ENCODE measurements around the gene RHOD.

The RHOD gene, protein sequence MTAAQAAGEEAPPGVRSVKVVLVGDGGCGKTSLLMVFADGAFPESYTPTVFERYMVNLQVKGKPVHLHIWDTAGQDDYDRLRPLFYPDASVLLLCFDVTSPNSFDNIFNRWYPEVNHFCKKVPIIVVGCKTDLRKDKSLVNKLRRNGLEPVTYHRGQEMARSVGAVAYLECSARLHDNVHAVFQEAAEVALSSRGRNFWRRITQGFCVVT

DNA sequence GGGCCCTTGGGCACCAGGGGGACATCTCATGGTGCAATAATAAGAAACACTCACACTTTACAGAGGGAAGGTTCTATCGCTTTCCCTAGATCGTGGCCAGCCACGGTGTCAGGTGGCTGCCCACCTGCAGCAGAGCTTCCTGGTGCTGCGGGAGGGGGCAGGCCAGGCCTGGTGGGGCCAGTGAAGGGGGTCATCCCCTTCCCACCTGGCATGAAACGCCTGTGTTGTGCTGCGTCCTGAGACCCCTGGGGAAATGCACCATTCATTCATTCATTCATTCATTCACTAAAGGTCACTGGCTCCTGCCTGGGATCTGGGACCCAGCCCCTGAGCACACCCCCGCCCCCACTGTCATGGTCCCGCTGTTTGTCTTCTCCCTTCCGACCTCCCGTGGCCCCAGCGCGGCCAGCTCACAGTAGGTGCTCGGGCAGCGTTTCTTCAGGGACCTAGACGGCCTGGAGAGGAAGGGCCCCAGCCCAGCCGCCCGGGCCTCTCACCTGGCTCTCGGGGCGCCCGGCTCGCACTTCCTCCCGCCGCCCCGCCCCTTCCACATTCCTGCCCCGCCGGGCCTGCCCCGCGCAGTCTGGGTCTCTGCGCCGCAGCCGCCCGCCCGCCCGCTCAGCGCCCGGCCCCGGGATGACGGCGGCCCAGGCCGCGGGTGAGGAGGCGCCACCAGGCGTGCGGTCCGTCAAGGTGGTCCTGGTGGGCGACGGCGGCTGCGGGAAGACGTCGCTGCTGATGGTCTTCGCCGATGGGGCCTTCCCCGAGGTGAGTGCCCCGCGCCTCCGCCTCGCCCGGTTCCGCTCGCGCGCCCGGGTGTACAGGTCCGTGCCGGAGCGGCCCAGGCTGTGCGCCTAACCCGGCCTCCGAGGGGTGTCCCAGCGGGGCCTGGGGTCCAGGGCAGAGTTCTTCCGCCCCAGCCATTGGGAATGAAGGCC lies at the start of gene RHOD:
TSS of gene RHOD (plus strand) at position 581 of the 938 bp plus-strand sequence. CDS start at position 637, 56 bp downstream.
- DNase-seq (ENCODE audit: low spot score) = peak; percentile 29

DNA sequence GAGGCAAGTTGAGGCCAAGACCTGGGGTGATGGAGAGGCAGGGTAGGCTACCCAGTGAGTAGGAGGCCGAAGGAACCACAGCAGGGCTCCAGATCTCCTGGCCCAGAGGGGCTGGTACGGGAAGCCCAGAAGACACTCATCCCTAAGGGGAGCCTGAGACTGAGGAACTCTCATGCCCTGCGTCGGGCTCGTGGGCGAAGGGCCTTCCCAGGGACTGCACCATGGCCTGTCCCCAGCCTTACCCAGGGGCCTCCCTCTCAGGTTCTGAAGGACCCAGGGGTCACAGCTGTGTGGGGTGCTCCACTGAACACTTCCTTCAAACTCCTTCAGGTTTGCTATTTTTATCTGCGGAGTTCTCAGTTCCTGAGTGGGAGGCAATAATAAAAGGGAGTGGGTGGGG lies 49.5 kb upstream of the RHOD start:
- DNase-seq (ENCODE audit: low spot score) = no peak

DNA sequence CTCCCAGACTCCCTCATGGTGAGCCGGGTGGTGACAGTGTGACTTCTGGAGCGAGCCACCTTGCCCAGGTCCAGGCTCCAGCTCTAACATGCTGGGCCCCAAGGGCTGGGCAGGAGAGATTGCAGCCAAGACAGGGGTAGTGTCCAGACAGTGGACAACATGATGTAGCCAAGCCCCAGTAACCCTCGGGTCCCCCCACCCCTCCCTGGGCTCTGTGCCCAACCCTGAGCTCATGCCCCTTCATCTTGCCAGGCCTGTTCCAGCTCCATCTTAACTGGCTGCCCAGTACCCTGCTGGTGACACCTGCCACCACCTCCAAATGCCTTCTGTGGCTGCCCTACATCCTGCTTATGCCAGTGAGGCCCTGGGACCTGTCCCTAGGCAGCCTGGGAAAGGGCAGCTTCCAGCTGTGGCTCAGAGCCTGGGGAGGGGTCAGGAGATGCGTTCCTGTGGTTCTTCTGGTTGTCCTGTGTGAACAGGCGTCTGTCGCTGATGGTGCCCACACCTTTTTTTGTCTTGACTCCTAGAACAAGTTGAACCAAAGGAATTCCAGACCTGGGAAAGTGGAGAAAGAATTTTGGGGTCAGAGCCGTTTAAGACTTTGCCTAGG lies 46.2 kb upstream of the RHOD start:
- DNase-seq (ENCODE audit: low spot score) = no peak

DNA sequence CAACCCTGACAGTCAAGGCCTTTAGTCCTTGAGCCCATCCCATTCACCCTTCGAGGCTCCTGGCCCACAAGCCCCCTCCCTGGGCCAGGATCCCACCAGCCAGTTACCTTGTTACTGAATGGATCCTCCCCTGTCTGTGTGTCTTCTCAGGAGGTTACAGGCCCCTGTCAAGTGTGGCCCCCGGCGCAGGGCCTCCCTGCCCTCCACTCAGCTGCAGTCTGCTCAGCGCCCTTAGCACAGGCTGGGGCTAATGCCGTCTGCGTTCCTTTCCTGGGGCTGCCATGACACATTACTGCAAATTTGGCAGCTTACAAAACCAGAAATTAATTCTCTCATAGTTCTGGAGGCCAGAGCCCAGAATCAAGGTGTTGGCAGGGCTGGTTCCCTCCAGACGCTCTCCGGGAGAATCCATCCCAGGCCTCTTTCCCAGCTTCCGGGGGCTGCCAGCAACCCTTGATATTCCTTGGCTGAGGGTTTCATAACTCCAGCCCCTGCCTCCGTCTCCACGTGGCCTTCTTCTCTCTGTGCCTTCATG lies 43.1 kb upstream of the RHOD start:
- no peak for DNase-seq (ENCODE audit: low spot score)

DNA sequence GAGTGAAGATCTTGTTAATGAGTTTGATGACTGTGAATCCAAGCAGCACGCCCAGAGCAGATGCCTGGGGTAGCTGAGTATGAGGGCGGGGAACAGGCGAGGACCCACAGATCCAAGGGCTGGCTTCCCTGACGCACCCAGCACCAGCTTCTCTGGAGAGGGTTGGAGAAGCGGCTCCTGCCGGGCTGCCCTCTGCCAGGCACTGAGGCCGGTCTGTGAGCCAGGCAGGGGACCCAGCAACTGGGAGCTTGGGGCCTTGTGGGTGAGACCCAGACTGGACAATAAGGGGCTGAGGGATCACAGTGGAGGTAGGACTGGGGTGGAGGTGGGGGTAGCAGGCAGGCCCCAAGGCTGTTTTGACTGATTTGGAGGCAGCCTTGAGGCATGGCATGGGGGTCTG lies 42.3 kb upstream of the RHOD start:
- no peak for DNase-seq (ENCODE audit: low spot score)

DNA sequence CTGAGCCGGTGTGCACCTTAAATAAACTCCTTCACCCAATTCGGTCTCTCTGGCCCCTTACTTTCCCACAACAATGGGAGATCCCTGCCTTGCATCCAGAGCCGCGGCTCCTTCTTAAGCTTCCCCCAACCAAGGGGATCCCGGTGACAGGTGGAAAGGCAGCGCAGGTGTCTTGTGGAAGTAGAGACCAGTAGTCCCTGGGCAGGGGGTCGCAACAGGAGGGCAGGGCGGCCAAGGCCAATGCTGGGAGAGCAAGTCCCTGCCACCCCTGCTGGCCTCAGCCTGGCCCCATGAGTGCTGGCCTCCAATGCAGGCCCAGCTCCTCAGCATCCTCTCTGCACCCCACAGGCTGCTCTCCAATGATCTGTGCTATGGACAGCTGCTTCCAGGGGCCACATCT lies 41.6 kb upstream of the RHOD start:
- DNase-seq (ENCODE audit: low spot score) = no peak

DNA sequence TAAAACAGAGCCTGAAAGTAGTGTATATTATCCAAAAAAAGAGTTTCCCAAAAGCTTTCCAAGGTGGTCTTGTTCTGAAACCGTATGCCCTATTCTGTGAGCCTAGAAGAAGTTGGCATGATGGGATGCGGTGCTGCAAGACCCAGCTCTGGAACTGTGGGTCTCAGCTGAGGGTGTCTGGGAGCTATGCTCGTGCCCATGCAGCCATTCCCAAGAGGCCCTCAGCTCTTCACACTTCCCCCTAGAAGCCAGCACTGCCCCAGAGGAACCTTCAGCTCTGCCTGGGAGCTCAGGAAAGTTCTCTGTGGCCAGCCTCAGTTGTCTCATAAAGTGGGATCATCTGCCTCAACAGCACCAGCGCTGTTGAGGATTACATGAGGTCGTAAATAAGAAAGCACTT lies 40.1 kb upstream of the RHOD start:
- DNase-seq (ENCODE audit: low spot score) = no peak

DNA sequence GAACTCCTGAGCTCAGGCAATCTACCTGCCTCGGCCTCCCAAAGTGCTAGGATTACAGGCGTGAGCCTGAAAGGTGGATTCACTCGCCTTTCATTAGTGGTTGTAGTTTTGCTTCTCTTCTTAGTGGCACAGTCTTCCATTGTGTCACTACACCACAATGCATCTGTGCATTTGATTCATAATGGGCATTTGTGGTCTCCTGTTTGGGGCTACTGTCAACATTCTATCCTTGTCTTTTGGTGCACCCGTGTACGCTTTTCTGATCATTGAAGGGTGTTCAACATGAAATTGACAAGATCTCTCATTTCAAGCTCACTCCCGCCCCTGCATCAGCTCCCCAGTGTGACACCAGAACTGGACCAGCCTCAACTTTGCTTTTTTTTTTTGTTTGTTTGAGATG lies 35.7 kb upstream of the RHOD start:
- DNase-seq (ENCODE audit: low spot score) = no peak

DNA sequence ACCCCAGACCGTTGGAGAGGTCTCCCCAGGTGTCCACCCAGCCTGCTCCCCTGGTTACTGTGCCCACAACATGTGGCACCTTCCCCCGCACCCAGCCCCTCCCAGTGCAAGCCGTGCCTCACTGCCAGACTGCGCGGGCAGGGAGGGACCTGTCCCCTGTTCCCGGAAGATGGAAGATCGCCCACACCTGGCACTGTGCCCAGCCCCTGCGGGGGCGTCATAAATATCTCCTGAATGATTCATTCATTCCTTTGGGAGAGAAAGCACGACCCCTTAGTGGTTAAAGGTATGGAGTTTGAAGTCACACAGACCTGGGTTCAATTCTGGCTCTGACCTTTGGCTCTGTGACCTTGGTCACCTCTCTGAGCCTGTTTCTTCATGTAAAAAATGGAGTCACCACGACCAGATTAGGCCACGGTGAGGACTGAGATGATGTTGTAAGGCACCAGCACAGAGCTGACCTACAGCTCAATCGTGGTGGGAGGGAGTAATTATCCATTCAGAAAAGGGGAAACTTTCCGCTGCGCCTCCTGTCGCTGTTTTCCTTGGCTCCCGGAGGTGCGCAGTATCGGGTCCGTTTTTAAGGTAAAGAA lies 34.2 kb upstream of the RHOD start:
- peak; percentile 38 for DNase-seq (ENCODE audit: low spot score)

DNA sequence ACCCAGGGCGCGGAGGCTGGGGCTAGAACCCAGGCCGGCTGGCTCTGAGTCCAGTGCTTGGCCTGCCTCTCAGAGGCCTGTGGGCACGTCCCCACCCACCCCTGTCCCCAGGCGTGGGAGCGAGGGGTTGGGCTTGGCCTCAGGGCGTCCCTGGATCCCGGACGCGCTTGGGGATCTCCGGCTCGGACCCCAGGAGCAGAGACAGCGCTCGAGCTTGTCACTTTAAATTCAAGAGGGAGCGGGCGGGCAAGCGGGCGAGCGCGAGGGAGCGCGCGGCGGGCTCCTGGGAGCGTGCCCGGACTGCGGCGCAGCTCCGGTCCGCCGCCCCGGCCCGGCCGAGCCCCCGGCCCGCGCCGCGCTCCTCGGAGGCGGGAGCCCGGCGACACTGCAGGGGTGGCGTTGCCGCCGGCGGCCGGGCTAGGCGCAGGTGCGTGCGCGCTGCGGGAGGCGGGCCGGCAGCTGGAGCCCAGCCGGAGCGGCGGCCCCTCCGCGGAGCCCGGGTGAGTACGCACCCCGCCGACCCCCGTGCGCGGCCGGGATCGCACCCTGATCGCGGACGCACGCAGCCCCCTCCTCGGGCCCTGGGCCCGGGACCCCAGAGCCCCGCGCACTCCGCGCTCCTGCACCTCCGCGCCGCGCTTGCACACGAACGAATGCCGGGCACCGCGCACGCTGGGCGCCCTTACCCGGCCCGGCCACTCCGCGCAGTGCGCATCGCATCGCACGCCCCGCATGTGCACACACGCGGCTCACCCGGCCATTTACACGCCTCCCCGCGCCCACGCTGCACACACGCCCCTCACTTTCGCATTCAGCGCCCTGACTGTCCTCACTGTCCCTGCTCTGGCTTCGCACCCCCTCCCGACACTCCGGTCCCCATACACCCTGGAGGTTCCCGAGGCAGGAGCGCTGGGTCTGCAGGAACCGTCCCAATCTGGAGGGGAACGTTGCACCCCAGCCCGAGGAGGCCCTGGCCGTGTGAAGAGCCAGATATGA lies 33.4 kb upstream of the RHOD start, which contains the start of gene SYT12:
TSS of gene SYT12 (plus strand) at position 174 of the 996 bp plus-strand sequence. CDS start 7,011 bp downstream, outside the sequence.
- DNase-seq (ENCODE audit: low spot score) = no peak

DNA sequence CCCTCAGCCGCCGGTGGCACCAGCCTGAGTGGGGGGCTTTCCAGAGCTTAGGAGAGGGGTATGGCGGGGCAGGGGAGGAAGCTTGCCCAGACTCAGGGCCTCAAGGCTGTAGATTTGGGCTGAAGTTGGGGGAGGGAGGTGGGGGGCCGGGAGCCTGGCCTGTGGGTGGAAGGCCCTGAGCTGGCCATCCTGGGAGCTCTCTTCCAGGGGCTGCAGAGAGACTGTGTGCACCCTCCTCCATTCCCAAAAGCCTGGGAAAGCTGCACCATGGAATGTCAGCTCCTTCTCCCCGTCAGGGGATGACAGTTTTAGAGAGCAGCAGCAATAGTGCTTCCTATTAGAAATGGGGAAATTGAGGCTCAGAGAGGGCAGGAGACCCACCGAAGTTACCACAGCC lies 32.7 kb upstream of the RHOD start:
- DNase-seq (ENCODE audit: low spot score) = no peak

DNA sequence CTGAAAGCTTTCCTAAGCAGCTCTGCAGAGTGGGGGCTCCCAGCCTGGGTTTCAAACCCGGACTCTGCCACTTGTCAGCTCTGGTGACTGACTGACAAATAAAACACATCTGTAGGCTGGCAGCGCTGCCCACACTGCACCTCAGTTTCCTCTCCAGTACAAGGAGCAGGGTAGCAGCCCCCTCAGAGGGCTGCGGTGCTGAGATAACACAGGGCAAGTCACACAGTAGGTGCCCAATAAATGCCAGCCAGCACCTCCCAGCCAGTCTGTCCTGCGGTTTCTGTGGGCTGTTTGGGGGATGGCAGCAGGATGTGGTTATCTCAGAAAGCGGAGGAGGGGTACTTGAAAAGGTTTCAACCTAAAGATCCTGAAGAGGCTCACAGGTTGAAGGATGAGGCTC lies 32.2 kb upstream of the RHOD start:
- no peak for DNase-seq (ENCODE audit: low spot score)

DNA sequence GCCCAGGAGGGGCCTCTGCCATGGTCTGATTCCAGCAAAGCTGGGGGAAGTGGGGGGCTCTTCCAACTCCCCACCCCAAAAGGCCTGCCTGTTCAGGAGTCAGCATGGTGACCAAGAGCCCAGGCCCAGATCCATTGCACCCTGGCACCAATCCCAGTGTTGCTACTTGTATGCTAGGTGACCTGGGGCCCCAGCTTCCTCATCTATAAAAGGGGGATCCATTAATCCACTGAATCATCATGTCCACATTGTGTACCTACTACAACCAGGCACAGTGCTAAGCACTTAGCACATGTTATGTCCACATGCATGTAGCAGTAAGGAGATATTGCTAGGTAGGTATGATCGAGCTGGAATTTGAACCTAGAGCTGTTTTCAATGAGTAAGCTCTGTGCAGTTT lies 31.7 kb upstream of the RHOD start:
- no peak for DNase-seq (ENCODE audit: low spot score)

DNA sequence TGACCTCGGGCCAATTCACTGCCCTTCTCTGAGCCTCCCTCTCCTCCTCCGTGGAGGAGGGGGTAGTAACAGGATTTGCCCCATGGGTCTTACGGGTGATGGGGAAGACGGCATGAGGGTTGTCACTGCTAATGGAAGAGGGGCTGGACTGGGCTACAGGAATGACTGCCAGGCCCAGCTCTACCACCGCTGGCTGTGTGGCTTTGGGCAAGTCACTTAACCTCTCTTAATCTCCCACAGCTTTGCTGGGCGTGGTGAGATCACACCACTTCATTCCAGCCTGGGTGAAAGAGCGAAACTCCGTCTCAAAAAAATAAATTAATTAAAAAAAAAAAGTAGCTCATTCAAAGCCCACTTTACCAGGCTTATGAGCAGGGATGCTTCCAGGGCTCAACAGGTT lies 30.9 kb upstream of the RHOD start:
- DNase-seq (ENCODE audit: low spot score) = no peak

DNA sequence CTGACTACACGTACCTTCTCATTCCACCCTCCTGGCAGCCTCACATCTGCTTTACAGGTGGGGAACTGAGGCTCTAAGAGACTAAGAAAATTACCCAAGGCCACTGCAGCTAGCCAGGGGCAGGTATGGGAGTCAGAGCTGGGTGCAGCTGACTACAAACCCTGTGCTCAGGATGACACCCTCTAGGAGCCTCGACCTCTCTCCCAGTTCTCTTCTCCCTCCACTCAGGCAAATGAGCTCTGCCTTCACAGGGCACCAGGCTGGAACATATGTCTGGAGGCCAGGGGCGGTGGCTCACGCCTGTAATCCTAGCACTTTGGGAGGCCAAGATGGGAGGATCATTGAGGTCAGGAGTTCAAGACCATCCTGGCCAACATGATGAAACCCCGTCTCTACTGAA lies 29.7 kb upstream of the RHOD start:
- DNase-seq (ENCODE audit: low spot score) = no peak

DNA sequence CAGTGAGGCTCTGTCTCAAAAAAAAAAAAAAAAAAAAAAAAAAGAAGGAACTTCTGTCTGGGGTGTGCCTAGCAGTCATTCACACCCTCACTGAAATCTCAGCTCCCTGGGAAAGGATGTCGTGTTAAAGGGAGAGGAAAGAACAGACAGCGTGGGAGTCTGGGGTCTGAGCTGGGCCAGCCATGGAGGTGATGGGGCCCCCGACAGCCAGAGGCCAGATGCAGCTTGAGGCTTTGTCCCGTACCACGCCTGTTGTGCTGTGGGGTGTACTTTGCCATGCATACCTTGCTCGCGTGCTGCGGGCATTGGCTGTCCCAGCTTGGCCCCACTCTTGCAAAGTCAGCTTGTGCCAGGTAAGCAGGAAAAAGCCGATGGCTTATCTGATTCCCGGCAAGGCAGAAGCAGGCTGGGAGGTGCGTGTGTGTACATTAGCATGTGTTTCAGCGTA lies 29.1 kb upstream of the RHOD start:
- DNase-seq (ENCODE audit: low spot score) = no peak

DNA sequence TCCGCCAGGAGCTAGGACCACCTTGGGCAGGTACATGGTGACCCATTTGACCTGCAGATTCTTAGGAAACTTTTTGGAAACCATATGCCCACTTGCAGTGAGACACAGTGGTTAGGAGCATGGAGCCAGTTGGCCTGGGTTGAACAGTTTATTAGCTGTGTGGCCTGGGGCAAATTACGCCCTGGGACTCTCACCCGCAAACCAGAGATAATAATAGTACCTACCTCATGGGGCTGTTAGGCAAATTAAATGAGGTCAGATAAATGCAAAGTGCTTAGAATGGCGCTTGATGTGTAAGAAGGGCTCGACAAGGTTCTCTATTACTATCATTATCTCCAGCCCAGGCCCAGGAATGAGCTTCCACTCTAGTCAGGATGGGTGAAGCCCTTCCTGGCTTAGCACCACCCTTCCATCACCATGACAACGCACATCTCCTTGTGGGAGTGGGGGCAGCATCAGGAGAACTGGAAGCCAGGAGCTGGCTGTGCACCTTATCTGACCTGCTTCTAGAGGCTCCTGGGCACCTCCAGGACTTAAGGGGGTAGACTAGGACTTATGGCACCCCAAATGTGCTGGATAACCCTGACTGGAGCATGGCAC lies 28.6 kb upstream of the RHOD start:
- no peak for DNase-seq (ENCODE audit: low spot score)

DNA sequence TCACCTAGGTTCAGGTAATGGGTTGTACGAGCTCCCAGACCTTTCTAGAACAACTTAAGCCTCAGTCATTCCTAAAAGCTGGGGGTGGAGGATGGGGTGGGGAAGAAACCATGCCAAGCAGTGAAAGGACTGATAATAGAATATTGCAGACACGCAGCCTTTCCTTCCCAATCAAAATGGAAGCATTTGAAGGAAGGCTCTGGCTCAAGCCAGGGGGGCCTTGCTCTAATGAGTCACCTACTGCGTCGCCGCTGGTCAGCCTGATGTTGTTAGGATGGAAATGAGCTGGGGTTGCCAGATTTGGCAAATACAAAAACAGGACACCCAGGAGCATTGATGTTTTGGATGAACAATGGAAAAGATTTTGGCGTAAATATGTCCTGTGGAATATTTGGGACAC lies 27.5 kb upstream of the RHOD start:
- DNase-seq (ENCODE audit: low spot score) = no peak

DNA sequence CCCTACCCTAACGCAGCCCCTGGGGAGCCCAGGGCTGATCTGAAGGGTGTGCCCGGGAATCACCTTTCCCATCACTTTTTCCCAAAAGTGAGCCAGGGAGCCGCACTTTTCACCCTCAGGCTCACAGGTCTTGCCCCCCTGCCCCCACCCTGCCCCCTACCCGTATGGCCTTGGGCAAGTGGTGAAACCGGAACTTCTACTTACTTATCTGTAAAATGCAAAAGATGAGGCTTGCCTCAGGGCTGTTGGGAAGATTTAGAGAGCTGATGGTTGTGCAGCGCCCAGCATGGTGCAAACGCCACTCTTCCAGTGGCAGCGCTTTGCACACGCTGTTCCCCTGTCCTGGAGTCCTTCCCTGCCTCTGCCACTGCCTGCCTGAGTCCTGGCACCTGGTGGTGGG lies 25.7 kb upstream of the RHOD start:
- no peak for DNase-seq (ENCODE audit: low spot score)

DNA sequence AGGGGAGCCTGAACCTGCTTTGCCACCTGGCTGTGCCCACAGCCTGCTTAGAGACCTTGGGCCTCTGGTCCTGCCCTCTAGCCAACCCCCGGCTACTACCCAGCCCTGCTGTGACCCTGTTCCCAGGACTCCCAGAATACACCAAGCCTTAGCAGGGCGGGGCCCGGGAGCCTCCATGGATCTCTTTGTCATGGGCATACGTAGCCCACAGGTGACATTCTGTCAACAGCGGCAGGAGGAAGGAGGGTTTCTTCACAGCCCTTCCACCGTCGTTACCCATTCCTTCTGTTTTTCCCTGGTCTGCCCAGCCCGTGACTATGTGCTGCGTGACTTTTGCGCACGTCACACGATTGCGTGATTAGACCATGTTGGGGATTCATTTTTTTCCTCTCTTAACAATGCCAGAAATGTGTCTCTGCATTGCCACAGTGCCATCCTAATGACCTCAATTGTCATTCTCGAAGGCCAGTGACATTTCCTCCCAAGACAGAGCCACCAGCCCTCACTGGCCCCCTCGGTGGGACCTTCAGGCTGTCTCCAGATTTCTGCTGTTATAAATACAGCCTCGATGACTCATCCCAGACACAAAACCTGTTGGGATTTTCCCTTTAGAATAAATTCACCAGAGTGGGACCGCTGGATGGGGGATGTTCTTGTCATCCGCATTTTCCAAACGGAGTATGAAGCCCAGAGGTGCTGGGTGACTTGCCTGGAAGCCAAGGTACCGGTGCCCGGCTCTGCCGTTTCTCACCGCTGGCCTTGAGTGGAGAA lies 24.7 kb upstream of the RHOD start:
- no peak for DNase-seq (ENCODE audit: low spot score)
